HG03196 (cell line): ENCODE data around the gene ACCS.

Experiments
- ATAC-seq: cut with Tn5 transposase; IDR thresholded peaks from one replicate; pipeline ENCODE4 v1.9.1; 2021; ENCODE audit not compliant: unreplicated experiment

Gene ACCS

DNA sequence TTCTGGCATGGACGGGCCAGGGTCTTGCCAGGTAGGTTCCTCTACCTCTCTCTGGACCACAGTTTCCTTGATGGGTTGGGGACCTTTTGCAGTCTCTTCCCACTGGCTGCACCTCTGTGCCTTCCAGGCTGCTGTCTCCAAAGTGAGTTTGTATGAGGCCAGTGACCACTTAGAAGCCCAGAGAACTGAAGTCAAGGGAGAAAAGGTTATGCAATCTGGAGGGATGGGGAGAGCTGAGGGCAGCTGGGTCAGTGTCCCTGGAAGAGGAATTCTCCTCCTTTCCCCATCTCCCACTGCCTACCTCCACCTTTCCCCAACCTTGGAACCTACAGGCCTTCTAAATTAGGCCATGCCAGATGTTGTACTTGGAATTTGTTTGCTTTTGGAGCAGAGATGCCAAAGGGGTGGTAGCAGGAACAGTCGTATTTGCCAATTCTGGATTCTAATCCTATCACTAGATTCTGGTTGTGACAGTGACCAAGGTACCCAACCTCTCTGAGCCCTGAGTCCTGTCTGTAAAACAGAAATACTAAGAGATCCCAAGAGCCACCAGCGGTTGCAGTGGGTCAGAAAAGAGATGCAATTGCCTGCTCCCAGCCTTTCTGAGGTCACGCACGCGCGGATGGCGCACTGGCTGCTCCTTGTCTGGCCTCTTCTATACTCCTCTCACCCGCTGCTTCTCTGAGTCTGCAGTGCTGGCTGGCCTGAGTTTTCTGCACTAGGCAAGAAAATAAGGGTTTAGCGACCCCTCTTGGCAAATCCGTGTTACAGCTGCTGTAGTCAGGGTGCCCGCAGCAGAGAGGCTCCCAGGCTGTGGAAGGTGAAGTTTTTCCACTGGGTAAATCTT, 29.0 kb upstream of the ACCS start:
- peak; percentile 56 for ATAC-seq

DNA sequence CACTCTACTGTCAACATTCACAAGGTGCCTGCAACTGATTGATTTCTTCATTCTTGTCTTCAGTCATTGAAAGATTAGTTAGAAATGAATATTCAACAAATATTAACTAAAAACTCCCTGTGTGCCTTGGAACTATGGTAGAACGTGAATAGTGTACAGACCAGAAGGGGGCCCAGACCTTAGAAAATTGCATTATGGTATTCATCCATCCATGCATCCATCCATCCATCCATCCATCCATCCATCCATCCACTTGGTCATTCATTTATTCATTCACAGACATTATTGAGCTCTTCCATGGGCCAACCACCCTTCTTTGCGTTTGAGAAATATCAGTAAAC, 28.4 kb upstream of the ACCS start:
- ATAC-seq: no peak

DNA sequence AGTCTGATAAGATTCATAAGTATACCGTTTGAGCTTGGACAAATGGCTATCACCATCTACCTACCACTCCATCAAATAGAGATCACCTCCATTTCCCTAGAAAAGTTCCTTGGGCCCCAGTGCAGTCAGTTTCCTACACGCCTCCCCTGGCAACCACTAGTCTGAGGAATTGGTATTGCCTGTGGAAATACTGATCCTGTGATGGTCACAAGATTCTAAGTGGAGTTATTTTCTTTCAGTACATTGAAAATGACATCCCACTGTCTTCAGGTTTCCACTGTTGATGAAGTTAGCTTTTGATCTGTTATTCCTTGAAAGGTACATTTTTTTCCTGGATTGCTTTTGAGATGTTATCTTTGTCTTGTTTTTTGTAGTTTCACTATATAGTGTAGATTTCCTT, 22.9 kb upstream of the ACCS start:
- no peak for ATAC-seq

DNA sequence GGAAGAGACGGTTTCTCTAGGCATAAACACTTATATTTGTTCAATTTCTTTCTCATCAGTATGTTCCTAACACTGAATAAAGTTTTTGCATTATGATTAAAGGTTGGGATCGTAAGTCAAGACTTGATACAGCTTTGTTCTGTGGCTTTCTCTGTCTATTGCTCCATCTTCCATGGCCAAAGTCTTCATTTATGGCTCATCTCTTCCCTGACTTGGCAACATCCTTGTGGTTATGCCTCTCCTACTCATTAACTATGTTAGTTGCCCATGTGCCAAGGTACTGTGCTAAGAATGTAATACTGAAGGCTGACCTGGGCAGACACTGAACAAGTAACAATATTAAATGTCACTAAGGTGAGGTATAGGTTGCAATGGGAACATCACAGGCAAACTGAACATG, 19.9 kb upstream of the ACCS start:
- no peak for ATAC-seq

DNA sequence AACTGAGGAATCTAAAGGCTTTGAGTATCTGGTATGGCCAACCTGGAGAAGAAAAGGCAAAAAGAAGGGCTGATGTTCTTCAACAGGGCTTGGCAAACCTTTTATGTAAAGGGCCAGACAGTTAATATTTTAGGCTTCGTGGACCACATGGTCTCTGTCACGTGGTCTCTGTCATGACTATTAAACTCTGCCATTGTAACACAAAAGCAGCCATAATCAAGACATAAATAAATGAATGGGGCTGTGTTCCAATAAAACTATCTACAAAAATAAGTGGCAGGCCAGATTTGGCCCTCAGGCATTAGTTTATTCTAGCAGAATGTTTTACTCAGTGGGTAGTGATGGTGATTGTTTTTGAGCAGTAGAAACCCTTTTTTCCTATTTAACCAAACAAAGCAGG, 18.8 kb upstream of the ACCS start:
- no peak for ATAC-seq

DNA sequence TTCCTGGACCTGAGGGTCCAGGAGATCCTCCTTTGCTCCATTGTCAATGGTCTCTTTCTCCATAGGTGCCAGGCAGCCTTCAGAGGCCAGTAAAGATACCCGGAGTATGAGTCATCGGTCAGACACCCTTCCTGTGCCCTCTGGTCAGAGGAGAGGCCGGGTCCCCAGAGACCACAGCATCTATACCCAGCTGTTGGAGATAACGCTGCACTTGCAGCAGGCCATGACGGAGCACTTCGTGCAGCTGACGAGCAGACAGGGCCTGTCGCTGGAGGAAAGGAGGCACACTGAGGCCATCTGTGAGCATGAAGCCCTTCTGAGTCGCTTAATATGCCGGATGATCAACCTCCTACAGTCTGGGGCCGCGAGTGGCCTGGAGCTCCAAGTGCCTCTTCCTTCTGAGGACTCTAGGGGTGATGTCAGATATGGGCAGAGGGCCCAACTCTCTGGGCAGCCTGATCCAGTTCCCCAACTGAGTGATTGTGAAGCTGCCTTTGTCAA, 18.1 kb upstream of the ACCS start, which contains the start of gene ACCSL:
Gene ACCSL, plus strand, starts transcription at position 51 of the 501 bp plus-strand sequence. Its CDS starts 56 bp downstream, at position 107.
- no peak for ATAC-seq

DNA sequence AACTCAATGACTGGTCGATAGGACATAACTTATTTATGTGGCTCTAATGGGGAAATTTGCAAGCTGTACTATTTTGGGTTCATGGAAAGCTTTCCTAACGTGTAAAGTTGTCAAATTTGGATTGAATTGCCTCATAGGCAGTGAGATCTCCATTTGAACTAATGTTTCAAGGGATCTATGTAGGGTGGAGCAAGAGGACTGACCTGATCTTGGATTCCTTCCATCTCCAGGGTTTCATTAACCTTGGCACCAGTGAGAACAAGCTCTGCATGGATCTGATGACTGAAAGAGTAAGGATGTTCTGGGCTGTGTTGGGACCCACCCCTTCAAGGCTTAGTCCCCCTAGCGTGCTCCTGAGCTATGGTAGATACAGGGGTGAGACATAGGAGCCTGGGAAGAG, 16.2 kb upstream of the ACCS start:
- ATAC-seq: no peak

DNA sequence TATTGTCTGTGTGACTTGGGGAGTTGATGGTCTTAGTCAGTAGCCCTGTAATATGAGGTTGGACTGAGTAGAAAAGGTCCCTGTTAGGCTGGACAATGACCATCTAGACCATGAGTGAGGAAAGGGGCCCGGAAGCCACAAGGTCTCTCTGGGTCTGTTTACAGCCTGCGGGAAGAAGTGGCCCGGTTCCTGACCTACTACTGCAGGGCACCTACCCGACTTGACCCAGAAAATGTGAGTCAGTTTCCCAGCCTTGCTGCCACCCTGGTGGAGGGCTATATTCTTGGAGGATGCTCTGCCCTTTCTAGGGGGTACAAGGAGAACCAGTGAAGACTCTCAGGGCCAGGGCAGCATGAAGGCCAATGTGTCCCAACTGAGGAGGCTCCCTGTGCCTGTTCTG, 14.9 kb upstream of the ACCS start:
- ATAC-seq: no peak

DNA sequence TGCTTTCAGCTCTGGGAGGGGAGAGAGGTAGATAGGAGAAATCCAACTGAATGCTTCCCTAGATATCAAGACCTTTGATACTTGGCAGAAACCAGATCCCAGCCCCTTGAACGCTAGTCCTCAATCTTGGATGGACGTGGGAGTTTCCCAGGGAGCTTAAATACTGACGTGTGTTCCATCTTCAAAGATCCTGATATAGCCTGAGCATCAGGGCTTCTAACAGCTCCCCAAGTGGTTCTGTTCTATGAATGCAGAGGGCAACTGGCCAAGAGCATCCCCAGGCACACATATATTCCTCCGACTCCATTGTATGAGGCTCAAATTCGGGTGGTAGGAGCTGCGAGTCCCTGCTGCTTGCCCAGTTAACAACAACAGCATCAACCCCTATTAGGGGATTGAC, 8.7 kb upstream of the ACCS start:
- no peak for ATAC-seq

DNA sequence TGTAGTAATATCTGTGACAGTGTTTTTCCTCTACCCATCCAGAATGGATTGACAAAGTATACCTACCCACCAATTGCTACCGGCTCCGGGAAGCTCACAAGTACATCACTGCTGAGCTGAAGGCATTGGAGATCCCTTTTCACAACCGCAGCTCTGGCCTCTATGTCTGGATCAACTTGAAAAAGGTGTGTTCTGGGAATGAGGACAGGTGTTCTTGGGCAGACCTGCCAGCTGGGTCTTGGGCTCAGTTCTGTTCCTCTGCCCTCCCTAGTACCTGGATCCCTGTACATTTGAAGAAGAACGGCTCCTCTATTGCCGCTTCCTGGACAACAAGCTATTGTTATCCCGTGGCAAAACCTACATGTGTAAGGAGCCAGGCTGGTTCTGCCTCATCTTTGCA, 7.8 kb upstream of the ACCS start:
- ATAC-seq: no peak

DNA sequence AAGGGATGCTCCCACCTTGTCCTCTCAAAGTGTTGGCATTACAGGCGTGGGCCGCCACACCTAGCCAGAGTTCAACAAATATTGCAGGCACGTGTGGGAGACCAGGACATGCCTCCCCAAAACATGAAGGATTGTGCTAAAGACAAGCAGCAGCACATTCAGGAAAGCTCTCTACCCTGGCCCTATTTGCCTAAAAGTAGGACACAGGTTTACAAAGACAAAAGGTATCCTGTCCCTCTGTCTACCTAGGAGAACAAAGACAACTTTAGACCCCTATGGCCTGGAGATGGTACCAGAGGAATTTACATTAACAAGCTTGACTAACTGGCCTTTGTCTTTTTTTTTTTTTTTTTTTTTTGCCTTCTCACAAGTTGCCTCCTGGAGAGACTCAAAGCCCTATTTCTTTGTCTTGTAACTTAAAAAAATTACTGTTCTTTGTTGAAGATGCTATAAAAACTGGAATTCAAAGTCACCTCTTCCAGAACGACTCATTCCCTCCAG, 859 bp upstream of the ACCS start:
- ATAC-seq: no peak

DNA sequence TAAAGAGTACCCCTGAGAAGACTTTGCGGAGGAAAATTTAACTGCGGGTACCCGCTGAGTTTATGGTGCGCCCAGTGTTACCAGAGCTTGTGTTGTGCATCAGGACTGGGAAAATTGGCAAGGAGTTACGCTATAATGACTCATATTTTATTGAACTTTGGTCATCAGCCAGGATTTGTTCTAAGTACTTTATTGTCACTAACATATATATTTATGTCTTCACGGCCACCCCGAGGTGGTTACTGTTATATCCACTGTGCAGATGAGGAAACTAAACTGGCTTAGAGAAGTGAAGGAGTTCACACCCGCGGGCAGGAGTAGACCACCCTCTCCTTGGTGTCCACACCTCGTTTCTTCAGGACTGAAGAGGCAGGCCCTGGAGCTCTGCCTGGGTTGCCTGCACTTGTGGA, 667 bp downstream of the ACCS start:
- no peak for ATAC-seq

DNA sequence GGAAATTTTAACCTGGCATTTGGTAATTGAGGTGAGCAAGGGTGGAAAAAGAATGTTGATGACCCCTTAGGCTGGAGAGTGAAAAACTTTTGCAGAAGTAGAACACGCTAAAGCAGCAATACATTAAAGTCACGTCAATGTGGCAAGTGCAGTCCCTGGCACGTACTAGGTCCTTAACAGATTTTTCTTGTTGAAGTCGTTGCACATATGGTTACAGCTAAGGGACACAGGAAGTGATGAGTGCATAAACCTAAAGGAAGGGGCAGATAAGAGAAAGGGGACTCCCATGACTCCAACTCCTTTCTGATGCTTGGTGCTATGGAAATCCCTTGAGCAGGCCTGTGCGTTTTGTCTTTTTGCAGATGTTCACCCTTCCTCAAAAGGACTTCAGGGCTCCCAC, 1.2 kb downstream of the ACCS start:
- ATAC-seq: no peak

DNA sequence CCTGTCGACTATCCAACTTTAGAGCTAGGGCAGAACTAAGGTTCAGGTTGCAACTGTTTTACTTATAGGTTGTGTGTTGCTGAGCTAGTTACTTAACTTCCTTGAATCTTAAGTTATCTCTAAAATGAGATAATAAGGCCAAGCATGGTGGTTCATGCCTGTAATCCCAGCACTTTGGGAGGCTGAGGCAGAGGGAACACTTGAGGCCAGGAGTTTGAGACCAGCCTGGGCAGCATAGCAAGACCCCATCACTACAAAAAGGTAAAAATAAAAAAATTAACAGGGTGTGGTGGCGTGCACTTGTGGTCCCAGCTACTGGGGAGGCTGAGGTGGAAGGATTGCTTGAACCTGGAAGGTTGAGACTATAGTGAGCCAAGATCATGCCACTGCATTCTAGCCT, 2.1 kb downstream of the ACCS start:
- ATAC-seq: no peak

DNA sequence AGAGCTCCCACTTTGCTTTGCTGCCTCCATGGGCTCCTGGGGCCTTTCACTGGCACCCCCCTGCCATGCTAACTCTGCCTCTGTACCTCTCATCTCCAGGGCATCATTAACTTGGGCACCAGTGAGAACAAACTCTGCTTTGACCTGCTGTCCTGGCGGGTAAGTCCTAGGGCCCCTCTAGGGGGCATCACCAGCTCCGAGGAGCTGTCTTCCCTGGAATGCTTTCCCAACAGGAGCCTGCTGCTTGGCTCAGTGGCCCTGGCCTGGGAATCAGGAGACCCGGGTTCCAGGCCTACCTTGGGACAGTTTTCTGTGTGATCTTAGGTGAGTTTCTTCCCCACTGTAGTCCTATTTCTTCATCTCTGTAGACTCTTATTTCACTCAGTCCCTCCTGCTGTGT, 5.1 kb downstream of the ACCS start:
- no peak for ATAC-seq

DNA sequence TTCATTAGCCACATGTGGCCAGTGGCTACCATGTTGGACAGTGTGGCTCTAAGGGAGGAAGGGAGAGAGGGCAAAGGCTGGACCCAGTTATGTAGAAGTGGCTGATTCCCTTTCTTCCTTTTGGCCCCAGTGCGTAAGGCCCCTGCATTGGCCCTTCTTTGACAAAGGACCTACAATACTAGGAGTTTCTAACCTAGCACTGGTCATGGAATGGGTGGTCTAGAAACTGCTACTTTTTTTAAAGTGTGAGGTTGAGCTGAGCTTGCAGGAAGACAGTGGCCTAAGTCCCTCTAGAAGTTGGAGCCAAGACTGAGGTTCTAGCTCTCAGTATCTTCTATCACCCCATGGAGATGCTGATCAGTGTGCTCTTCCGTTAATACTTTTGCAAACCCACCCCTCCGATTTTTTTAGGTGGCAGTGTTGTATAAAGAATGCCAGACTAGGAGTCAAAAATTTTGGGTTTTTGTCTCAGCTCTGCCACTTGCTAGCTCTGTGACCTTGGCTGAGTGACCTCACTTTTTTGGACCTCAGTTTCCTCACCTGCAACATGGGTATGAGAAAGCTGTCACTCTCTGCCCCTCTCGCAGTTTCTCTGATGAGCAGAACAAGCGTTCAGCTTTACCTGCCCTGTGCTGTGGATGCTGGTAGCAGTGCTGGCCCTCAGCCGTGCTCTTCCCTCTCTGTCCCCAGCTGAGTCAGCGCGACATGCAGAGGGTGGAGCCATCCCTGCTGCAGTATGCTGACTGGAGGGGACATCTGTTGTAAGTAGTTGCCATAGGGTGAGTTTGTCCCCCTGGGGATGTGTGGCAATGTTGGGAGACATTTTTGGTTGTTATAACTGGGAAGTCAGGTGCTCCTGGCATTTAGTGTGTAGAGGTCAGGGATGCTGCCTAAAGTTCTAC, 6.9 kb downstream of the ACCS start:
- ATAC-seq: no peak

DNA sequence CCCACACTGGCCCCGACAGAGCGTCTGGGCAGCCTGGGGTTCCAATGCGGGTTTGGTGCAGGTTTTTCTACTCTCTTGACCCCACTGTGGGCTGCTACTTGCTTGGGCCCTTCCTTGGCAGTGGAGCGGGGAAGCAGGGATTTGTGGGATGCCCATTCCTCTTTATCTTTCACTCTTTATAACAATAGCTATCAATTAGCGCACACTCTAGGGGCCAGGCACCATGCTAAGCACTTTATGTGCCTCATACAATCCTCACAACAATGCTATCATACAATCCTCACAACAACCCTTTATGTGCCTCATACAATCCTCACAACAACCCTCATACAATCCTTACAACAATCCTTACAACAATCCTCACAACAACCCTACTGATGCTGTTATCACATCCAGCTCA, 12.7 kb downstream of the ACCS start:
- no peak for ATAC-seq

DNA sequence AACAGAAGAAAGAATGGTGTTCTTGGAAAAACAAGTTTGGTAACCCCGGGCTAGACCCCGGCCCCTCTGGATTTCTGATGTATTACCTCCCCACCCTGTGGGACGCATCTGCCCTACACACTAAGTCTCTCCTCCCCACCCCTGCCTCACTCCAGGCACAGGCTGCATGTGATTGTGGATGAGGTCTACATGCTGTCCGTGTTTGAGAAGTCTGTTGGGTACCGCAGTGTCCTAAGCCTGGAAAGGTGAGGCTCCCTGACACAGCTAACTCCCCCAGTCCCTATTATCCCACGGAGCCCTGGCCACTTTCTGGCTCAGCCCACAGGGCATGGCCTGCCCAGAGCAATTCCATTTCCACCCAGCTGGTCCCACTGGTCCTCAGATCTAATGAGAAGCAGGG, 13.3 kb downstream of the ACCS start:
- no peak for ATAC-seq

DNA sequence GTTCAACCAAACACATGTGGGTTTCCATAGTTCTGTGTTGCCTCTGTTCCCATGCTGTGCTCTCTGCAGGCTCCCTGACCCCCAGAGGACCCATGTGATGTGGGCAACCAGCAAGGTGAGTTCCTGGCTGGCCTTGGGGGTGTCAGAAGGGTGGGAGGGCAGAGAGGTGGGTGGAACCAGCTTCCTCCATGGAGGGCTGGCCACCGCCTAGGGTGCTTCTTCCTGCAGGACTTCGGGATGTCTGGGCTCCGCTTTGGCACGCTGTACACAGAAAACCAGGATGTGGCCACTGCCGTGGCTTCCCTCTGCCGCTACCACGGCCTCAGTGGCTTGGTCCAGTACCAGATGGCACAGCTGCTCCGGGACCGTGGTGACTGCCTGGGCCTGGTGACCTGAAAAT, 14.9 kb downstream of the ACCS start:
- ATAC-seq: no peak

DNA sequence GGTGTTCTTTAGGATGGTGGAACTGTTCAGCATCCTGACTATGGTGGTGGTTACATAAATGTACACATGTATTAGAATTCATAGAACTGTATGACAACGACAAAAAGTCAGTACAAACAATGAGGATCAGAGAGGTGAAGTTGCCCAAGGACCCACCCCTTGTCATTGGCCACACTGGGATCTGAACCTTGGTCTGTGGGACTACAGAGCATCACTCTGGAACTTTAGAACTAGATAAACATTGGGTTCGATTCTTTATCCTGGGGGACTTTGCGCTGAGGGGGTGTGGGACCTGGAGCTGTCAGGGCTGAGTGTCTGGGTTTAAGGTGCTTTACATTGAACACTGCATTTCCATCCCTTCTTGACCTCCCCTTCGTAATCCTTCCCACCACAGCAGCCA, 16.6 kb downstream of the ACCS start:
- ATAC-seq: no peak

DNA sequence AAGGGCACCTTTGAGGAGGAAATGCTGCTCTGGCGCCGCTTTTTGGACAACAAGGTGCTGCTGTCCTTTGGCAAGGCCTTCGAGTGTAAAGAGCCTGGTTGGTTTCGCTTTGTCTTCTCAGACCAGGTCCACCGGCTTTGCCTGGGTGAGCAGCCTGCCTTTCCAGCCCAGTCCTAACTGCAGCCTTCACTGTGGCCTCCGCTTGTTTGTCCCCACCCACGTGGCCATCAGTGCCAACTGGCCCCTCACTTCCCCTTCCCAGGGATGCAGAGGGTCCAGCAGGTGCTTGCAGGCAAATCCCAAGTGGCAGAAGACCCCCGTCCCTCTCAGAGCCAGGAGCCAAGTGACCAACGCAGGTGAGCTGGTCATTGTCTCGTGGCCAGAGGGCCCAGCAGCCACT, 17.4 kb downstream of the ACCS start:
- no peak for ATAC-seq

DNA sequence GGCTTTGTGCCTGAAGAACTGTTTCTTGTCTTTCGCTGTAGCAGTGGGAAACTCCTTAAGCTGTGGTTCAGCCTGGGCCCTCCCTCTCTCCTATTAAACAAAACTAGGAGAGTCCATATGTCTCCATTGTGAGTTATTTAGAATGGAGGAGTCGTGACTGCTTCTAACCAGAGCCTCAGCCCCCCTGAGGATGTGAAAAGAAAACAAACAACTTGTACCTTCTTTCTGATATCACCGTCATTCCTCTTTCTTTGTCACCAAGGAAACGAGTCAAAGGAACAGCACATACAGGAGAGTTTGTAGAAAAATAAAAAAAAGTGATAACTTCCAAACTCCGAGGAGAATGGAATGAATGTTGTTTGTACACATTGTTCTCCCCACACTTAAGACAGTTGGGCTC, 17.8 kb downstream of the ACCS start:
- no peak for ATAC-seq
